HG03060 (cell line): ENCODE results near the gene ZNF225.
"Not testable (repeated sequence)": the region's sequence is repeated elsewhere in the genome, so short reads cannot be mapped to it uniquely, and the experiment has no call there.

Experiments
- ATAC-seq: cut with Tn5 transposase; IDR thresholded peaks from one replicate; pipeline ENCODE4 v1.9.1; 2021; ENCODE audit warnings: low read depth, moderate number of reproducible peaks; ENCODE audit not compliant: unreplicated experiment

ZNF225 gene

GRCh38 chr19:44156475-44156874 is 43.3 kb downstream of the ZNF225 start:
- no peak for ATAC-seq

- ATAC-seq: no peak
Measured at GRCh38 chr19:44163789-44164188, 50.6 kb downstream of the ZNF225 start.

DNA sequence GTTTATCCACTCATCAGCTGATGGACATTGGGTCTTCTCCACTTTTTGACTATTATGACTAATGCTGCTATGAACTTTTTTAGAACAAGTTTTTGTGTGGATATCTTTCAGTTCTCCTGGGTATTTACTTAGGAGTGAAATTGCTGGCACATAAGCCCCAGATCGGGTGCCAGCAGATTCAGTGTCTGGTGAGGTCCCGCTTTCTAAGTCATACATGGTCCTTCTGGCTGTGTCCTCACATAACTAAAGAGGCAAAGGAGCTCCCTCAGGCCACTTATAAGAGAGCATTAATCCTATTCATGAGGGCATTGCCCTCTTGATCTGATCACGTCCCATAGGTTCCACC is 51.1 kb downstream of the ZNF225 start:
- no peak for ATAC-seq

- ATAC-seq: peak; percentile 65
Measured at GRCh38 chr19:44164673-44165512, 51.7 kb downstream of the ZNF225 start, which contains the start of gene ZNF226. ZNF226 (plus strand) TSS chr19:44165100; CDS start chr19:44170081, 4,981 bp downstream.

DNA sequence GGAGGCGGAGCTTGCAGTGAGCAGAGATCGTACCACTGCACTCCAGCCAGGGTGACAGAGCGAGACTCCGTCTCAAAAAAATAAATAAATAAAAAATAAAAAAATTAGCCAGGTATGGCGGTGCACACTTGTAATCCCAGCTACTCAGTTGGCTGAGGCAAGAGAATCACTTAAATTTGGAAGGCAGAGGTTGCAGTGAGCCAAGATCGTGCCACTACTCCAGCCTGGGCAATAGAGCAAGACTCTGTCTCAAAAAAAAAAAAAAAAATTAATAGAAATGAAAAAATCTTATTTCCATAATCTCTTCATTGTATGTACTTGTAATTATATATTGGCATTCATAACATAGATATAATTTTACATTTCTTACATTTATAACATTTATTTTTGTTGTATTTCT is 57.5 kb downstream of the ZNF225 start:
- ATAC-seq: not testable (repeated sequence)

DNA sequence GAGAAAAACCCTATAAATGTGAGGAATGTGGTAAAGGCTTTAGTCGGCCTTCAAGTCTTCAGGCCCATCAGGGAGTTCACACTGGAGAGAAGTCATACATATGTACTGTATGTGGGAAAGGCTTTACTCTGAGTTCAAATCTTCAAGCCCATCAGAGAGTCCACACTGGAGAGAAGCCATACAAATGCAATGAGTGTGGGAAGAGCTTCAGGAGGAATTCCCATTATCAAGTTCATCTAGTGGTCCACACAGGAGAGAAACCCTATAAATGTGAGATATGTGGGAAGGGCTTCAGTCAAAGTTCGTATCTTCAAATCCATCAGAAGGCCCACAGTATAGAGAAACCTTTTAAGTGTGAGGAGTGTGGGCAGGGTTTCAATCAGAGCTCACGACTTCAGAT is 63.4 kb downstream of the ZNF225 start:
- ATAC-seq: no peak

GRCh38 chr19:44180968-44181367 is 67.8 kb downstream of the ZNF225 start:
- ATAC-seq: no peak

DNA sequence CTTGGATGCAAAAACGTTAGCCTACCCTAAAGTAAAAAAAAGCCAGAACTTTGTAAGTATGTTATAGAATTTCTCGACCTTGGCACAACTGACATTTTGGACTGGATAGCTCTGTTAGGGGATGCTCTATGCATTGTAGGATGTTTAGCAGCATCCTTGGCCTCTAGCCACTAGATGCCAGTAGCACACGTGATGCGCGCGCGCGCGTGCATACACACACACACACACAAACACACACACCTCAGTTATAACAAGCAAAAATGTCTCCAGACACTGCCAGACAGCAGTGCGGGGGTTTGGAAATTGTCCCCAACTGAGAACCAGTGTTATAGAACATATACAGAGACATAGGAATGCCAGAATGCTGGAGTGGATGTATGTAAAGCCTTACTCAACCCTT is 68.9 kb downstream of the ZNF225 start:
- ATAC-seq: no peak
